8988T (cell line): ENCODE data around the gene STX18.
"Not testable (repeated sequence)": the region's sequence is repeated elsewhere in the genome, so short reads cannot be mapped to it uniquely, and the experiment has no call there.

Source experiments
- DNase-seq: peaks from one replicate; pipeline ENCODE4 v3.0.0; 2011

The STX18 gene

GRCh38 chr4:4506961-4507360 is 34.9 kb downstream of the STX18 start:
- DNase-seq = no peak

- not testable (repeated sequence) for DNase-seq
Observed at GRCh38 chr4:4505211-4505610, 36.6 kb downstream of the STX18 start.

GRCh38 chr4:4504783-4505182 is 37.1 kb downstream of the STX18 start:
- no peak for DNase-seq

DNA sequence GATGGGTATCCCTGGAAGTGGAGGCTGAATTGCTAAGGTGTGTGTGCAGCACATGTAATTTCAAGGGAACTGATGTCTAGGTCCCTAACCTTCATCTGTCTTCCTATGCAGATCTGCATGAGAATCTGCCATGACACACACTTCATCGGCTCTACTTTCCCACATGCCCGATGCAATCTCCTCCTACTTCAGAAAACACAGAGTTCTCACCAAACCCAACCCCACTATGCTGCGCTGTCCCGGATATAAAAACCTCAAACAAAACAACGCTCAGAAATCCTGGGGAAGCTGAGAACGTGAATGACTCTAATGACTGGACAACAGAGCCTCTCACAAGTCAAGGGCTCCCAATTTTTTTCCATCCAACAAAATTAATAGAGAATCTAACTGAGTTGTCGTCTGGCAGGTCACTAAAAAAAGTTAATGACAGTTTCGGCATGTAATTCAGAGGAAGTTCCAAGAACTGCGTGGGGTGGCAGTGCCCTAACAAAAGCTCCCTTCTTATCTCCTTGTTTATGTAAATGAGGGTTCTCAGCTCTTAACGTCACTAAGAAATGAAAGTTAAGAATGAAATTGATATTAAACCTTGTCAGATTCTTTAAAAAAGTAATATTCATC is 39.0 kb downstream of the STX18 start:
- DNase-seq = no peak

GRCh38 chr4:4501679-4502078 is 40.2 kb downstream of the STX18 start:
- DNase-seq = no peak

- DNase-seq = no peak
Observed at GRCh38 chr4:4499438-4500123, 42.3 kb downstream of the STX18 start.

DNA sequence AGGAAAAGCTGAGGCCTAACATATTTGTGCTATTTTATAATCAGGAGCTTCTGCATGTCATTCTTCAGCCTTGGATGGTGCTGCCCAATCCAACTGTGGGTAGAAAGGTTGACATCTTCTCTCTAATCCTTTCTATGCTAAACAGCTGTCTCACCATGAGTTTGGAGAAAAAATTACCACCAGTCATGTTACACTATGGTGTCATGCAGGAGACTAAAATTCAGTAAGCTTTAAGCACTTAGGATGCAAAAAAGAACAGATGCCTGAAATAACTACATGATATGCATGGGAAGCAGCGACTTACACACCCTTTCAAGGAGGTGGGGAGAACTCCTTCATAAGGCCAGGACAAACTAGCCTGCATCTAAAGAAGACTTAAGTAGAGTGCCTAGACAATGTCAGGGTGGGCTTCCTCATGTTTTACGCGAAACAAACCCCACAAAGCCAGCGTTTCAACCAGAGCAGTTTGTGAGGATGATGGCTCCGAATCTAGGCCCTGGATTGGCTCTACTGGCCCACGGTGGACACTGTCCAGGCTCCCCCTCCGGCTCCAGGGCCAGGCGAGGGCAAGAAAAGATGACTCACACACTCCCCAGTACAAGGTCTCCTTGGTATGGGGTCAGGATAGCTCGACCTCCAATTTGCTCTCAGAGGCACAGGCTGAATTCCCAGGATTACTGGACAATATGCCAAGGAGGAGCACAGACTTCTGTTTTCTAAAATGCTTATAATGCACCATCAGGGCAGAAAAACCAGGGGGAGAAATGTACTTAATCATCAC is 45.1 kb downstream of the STX18 start:
- no peak for DNase-seq

DNA sequence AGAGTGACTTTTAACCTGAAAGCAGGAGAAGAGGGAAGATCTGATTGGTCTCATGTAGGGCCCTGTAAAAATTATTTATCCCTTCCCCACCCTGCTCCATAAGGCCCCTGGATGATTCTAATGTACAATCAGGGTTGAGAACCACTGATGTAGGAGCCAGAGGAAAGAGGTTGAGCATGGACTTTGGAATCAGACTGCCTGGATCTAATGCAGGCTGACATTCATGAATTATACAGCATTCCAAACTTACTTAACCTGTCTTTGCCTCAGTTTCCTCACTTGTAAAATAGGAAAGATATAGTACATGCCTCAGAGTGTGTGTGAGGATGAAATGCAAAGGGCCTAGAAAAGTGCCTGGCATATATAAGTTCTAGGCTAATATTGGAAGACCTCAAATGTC is 47.0 kb downstream of the STX18 start:
- no peak for DNase-seq

- no peak for DNase-seq
Observed at GRCh38 chr4:4492161-4492847, 49.5 kb downstream of the STX18 start.

DNA sequence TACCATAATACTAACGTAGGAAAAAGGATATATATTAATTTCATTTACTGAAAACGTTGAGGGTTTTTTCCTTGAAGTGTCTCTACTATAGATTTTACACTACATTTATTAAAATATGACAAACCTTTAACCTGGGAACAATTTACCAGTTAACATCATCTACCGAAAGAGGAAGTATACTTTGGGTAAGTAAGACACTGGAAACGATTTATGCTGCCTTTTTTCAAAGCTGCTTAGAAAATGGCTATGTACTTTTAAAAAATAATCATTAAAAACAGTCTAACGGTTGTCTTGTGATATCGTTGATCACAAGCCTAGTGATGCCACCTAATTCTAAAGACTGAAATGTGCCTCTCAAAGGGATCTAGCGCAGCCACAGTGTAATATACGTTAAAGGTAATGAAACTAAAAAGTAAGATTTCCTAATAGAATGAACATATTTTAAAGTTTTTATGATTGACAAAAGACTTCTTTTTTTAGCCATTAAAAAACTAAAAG is 50.4 kb downstream of the STX18 start:
- no peak for DNase-seq

DNA sequence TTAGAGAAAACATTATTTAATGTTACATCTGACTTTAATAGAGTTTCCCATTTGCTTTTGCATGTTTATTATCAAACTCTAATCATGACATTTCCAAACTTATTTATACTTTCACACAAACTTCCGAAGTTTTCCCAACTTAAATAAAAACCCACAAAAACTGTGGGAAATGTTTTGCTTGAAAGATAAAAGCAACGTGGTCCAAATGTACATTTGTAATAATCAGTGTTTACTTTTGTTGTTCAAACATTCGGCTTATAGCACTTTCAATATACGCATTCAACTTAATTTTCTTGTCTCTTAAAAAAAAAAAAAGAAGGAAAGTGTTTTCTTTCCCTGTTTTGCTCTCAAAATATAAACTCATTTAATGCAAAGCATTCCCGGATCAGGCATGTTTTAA is 51.0 kb downstream of the STX18 start:
- DNase-seq = no peak

GRCh38 chr4:4490041-4490440 is 51.8 kb downstream of the STX18 start:
- no peak for DNase-seq

DNA sequence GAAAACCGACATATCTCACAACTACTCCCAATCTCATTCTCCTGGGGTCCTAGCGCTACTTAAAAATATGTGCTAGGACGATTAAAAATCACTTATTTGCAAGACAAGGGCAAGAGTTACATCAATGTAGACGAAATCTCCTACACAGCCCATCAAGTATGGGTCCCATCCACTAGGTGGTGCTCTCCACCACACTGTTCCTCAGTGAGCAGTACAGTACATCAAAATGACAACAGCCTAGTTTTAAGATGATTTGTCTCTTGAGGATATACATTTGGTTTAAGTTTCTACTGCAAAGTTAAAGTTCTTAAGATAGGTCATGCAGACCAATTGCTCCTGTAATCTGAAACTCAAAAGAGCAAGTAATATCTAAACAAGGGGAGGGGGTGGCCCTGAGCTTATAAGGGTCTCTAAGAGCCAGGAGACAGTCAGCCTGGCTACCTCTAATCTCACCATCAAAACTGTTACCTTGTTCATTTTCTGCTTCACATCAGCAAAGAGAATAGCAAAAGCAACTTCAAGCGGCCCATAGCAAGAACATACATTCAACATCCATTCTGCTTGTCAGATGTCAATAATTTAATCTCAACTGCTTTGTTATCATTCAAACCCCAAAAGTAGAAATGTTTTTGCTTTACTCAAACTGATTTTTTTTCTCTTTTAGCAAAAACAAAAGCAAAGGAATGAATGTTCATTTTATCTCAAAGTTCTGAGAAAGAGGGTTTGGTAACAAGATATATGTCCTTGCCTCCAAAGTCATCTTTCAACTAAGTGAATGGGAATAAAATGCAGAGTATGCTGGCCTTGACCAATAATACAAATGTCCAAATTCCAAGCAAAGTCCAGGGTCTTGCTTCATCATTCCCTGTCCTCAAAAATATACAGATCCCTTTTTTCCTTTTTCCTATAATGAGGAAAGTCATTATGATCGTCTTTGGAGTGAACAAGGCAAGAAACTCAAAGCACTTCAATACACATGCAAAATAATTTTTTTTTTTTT is 53.1 kb downstream of the STX18 start:
- DNase-seq = peak; percentile 20

- DNase-seq = no peak
Observed at GRCh38 chr4:4486969-4487368, 54.9 kb downstream of the STX18 start.

DNA sequence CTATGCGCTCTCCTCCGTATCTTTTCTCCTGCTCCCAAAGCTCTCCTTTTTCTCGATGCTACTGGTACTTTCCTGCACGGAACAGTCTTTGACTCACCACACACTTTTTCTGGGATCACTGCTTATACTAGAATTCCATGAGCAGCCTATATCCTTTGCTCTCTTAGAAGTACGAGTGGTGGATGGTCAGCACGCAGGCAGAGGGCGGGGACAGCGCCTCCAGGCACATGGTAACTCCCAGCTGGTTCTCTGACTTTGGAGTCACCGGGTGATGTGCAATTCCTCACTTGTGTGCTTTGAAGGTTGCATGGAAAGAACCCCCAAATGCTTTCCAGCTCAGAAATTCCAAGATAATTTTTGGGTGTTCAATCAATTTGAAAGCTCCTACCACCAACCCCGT is 56.0 kb downstream of the STX18 start:
- DNase-seq = no peak

- DNase-seq = no peak
Observed at GRCh38 chr4:4481399-4481994, 60.4 kb downstream of the STX18 start.

DNA sequence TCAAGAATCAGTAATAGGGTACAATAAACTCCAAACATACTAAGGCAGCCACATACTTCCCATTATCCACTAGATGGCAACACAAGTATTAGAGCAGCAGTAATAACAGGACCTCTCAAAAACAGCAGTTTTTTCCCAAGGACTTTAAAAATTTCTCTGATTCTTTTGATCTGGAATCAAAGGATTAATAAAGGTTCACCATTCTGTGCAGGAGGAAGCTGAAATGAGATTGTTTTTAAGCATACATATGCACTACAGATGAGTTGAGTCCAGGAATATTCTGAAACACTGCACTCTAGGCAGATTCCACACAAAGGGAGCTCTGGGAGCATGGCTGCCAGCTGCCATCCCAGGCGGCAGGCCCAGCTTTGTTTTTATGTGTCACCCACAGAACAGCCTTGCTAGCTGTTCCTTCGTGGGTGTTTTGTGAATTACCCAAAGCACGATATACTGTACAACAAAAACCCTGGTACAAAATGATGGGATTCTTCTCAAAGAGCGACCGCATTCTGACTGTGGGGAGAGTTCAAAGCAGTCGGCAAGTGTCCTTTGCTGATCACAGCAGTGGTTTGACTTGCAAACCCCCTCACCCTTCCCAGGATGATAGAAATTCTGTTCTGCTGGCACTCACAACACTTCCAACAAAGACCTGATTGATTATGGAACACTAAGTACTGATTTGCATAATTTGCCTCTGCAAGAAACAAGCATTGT is 61.0 kb downstream of the STX18 start:
- DNase-seq = no peak

DNA sequence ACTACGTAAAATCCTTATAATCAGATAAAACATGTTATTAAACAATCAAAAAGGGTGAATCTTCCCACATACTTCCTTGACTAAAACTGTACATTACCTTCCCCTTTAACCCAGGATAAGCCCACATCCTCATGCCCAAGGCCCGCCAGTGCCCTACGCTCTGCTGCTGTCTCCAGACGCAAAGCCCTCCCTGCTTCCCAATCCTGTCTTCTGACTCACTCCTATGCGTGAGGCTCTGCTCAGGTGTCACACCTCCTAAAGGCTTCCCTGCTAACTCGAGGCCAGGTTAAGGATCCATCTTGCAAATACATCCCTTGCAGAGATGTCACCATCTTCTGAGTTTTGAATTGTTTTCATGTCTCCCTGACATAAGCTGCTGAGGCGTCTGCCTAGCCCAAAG is 61.6 kb downstream of the STX18 start:
- no peak for DNase-seq

GRCh38 chr4:4479366-4479765 is 62.5 kb downstream of the STX18 start:
- no peak for DNase-seq

- no peak for DNase-seq
Observed at GRCh38 chr4:4477796-4478195, 64.1 kb downstream of the STX18 start.

- DNase-seq = no peak
Observed at GRCh38 chr4:4477391-4477790, 64.5 kb downstream of the STX18 start.
